ENCODE measurements around the gene WIZ.

Gene WIZ

GRCh38 chr19:15433519-15434069, 16.2 kb downstream of the WIZ start:
- no peak overlapping the region for H2BK15ac ChIP-seq (ENCODE audit: low read depth, poor library complexity, severe bottlenecking)

GRCh38 chr19:15432629-15433518, 16.9 kb downstream of the WIZ start:
- peak overlapping the region; percentile 90 for H3K9ac ChIP-seq (ENCODE audit: low read length)
- H2AFZ ChIP-seq (ENCODE audit: low read depth, low read length): peak overlapping the region; percentile 73
- H3K4me2 ChIP-seq (ENCODE audit: low read length, poor library complexity, severe bottlenecking): peak overlapping the region; percentile 77
- no peak overlapping the region for H2AK5ac ChIP-seq (ENCODE audit: low read length, severe bottlenecking)
- H4K91ac ChIP-seq (ENCODE audit: low read length): peak overlapping the region; percentile 84
- peak; percentile 92 for DNase-seq
- H3K27ac ChIP-seq (ENCODE audit: low read length, poor library complexity, severe bottlenecking): peak overlapping the region; percentile 83
- no peaks in the 10 kb centered on the region for H3K27me3 ChIP-seq (ENCODE audit: control insufficient read depth in 1 of 2, insufficient read depth in 1 of 2, low read length in 2 of 2)
- peak overlapping the region; percentile 82 to 84 for H3K4me3 ChIP-seq (ENCODE audit: insufficient read depth in 1 of 2, low read depth in 1 of 2, low read length in 2 of 2)
- peak overlapping the region; percentile 50 for H2BK5ac ChIP-seq (ENCODE audit: low read depth, low read length, poor library complexity, severe bottlenecking)
- peak overlapping the region in 1 of 2 experiments; percentile 86 for H3K14ac ChIP-seq (ENCODE audit: low read length in 2 of 2)
- H3K4ac ChIP-seq (ENCODE audit: low read depth in 1 of 2, low read length in 2 of 2): peak overlapping the region; percentile 62 to 71
- H2BK120ac ChIP-seq (ENCODE audit: low read depth, low read length): peak overlapping the region; percentile 83
- H3K36me3 ChIP-seq (ENCODE audit: control insufficient read depth in 1 of 2, insufficient read depth in 2 of 2, low read depth in 1 of 2, low read length in 2 of 2): peaks cover 5 to 35% of the 10 kb centered on the region in 2 experiments
- 1% methylated on average over 67 of the region's 75 CpGs for WGBS
- H3K4me1 ChIP-seq (ENCODE audit: control insufficient read depth, insufficient read depth, low read depth, low read length): peaks cover 25% of the 10 kb centered on the region
- H4K8ac ChIP-seq (ENCODE audit: low read length): peak overlapping the region; percentile 99
- peaks cover 8% of the 10 kb centered on the region for H3K79me1 ChIP-seq (replicated peaks; ENCODE audit: low read length, poor library complexity, severe bottlenecking)
- no peaks in the 10 kb centered on the region for H3K9me3 ChIP-seq (ENCODE audit: control insufficient read depth, low read length)
- peak overlapping the region in 1 of 2 experiments; percentile 61 for H2BK12ac ChIP-seq (ENCODE audit: low read length in 2 of 2)
- no peak overlapping the region for H3K23ac ChIP-seq (ENCODE audit: low read length in 2 of 2)
- H3K18ac ChIP-seq (ENCODE audit: low read depth in 1 of 2, low read length in 2 of 2): peak overlapping the region; percentile 90 to 97
- peak overlapping the region; percentile 99 for H2BK15ac ChIP-seq (ENCODE audit: low read depth, poor library complexity, severe bottlenecking)

More at GRCh38 chr19:15433519-15434069, 16.2 kb downstream of the WIZ start:
- Histone ChIP-seq H3K4me3 (ENCODE audit: insufficient read depth in 1 of 2, low read depth in 1 of 2, low read length in 2 of 2) (peak overlapping the region in 1 of 2 experiments; percentile 84), H3K4me1 (ENCODE audit: control insufficient read depth, insufficient read depth, low read depth, low read length) (peaks cover 25% of the 10 kb centered on the region), H2AFZ (ENCODE audit: low read depth, low read length) (peak overlapping the region; percentile 73), H4K8ac (ENCODE audit: low read length) (peak overlapping the region; percentile 83), H2BK120ac (ENCODE audit: low read depth, low read length) (no peak overlapping the region), H3K4me2 (ENCODE audit: low read length, poor library complexity, severe bottlenecking) (peak overlapping the region; percentile 77), H3K23ac (ENCODE audit: low read length in 2 of 2) (no peak overlapping the region), H2BK12ac (ENCODE audit: low read length in 2 of 2) (peak overlapping the region; percentile 61 to 81), H3K27ac (ENCODE audit: low read length, poor library complexity, severe bottlenecking) (peak overlapping the region; percentile 44), H3K4ac (ENCODE audit: low read depth in 1 of 2, low read length in 2 of 2) (peak overlapping the region; percentile 13 to 49), H2AK5ac (ENCODE audit: low read length, severe bottlenecking) (no peak overlapping the region), H3K14ac (ENCODE audit: low read length in 2 of 2) (peak overlapping the region in 1 of 2 experiments; percentile 49), H3K9me3 (ENCODE audit: control insufficient read depth, low read length) (no peaks in the 10 kb centered on the region), H2BK5ac (ENCODE audit: low read depth, low read length, poor library complexity, severe bottlenecking) (no peak overlapping the region), H3K27me3 (ENCODE audit: control insufficient read depth in 1 of 2, insufficient read depth in 1 of 2, low read length in 2 of 2) (no peaks in the 10 kb centered on the region), H3K9ac (ENCODE audit: low read length) (peak overlapping the region; percentile 90), H3K79me1 (replicated peaks; ENCODE audit: low read length, poor library complexity, severe bottlenecking) (peaks cover 3% of the 10 kb centered on the region), H3K36me3 (ENCODE audit: control insufficient read depth in 1 of 2, insufficient read depth in 2 of 2, low read depth in 1 of 2, low read length in 2 of 2) (peaks cover 5 to 33% of the 10 kb centered on the region in 2 experiments), H3K18ac (ENCODE audit: low read depth in 1 of 2, low read length in 2 of 2) (peak overlapping the region in 1 of 2 experiments; percentile 81), H4K91ac (ENCODE audit: low read length) (peak overlapping the region; percentile 84)
- WGBS: 67% methylated on average over 8 of the region's 8 CpGs
- no peak for DNase-seq

GRCh38 chr19:15432018-15432494, 17.7 kb downstream of the WIZ start:
- no peak overlapping the region for H2AK5ac ChIP-seq (ENCODE audit: low read length, severe bottlenecking)
- H3K4me2 ChIP-seq (ENCODE audit: low read length, poor library complexity, severe bottlenecking): peak overlapping the region; percentile 95
- peak overlapping the region; percentile 82 for H2BK120ac ChIP-seq (ENCODE audit: low read depth, low read length)
- H2BK5ac ChIP-seq (ENCODE audit: low read depth, low read length, poor library complexity, severe bottlenecking): no peak overlapping the region
- H3K9me3 ChIP-seq (ENCODE audit: control insufficient read depth, low read length): no peaks in the 10 kb centered on the region
- H2BK12ac ChIP-seq (ENCODE audit: low read length in 2 of 2): peak overlapping the region in 1 of 2 experiments; percentile 67
- 2% methylated on average over 14 of the region's 44 CpGs for WGBS
- no peak overlapping the region for H2BK15ac ChIP-seq (ENCODE audit: low read depth, poor library complexity, severe bottlenecking)
- H3K23ac ChIP-seq (ENCODE audit: low read length in 2 of 2): peak overlapping the region in 1 of 2 experiments; percentile 3
- H3K18ac ChIP-seq (ENCODE audit: low read depth in 1 of 2, low read length in 2 of 2): peak overlapping the region; percentile 47 to 85
- H3K9ac ChIP-seq (ENCODE audit: low read length): peak overlapping the region; percentile 92
- H4K8ac ChIP-seq (ENCODE audit: low read length): peak overlapping the region; percentile 74
- H4K91ac ChIP-seq (ENCODE audit: low read length): peak overlapping the region; percentile 77
- H3K4ac ChIP-seq (ENCODE audit: low read depth in 1 of 2, low read length in 2 of 2): peak overlapping the region in 1 of 2 experiments; percentile 54
- H2AFZ ChIP-seq (ENCODE audit: low read depth, low read length): no peak overlapping the region
- no peak for DNase-seq
- H3K4me1 ChIP-seq (ENCODE audit: control insufficient read depth, insufficient read depth, low read depth, low read length): peaks cover 23% of the 10 kb centered on the region
- H3K14ac ChIP-seq (ENCODE audit: low read length in 2 of 2): no peak overlapping the region
- H3K4me3 ChIP-seq (ENCODE audit: insufficient read depth in 1 of 2, low read depth in 1 of 2, low read length in 2 of 2): peak overlapping the region; percentile 82 to 84
- H3K27me3 ChIP-seq (ENCODE audit: control insufficient read depth in 1 of 2, insufficient read depth in 1 of 2, low read length in 2 of 2): no peaks in the 10 kb centered on the region
- peaks cover 16% of the 10 kb centered on the region for H3K79me1 ChIP-seq (replicated peaks; ENCODE audit: low read length, poor library complexity, severe bottlenecking)
- H3K27ac ChIP-seq (ENCODE audit: low read length, poor library complexity, severe bottlenecking): peak overlapping the region; percentile 46
- H3K36me3 ChIP-seq (ENCODE audit: control insufficient read depth in 1 of 2, insufficient read depth in 2 of 2, low read depth in 1 of 2, low read length in 2 of 2): peaks cover 13 to 43% of the 10 kb centered on the region in 2 experiments
